GM23338 (cell line): ENCODE results near the gene RAB8B. TPM values are rescaled to one million over a fixed set of nuclear protein-coding genes. Genes with fewer than 3 reads are reported as not detected.

Experiments used
- ATAC-seq: fragments of 200-7000 bp; cut with Tn5 transposase; 3 replicates; pipeline ENCODE4 v1.9.1; 2020
- DNase-seq: peaks from one replicate; pipeline ENCODE4 v3.0.0-alpha.2; 2015; ENCODE audit warnings: low spot score
- H2AFZ ChIP-seq: fragments of 200-600 bp; sonication (generic); 2 replicates; pipeline ENCODE4 v1.8.0; 2016; ENCODE audit warnings: antibody characterized with exemption, mild to moderate bottlenecking, moderate library complexity
- H3F3A ChIP-seq: fragments of 200-600 bp; sonication (generic); replicated peaks from 2 replicates; pipeline ENCODE4 v1.8.0; 2017; ENCODE audit warnings: antibody characterized with exemption, mixed run types, low read depth
- H3K27ac ChIP-seq: fragments of 200-600 bp; sonication (generic); 2 replicates; pipeline ENCODE4 v1.6.1; 2016; ENCODE audit warnings: low read depth
- H3K27me3 ChIP-seq: fragments of 200-600 bp; sonication (generic); 2 replicates; pipeline ENCODE4 v1.8.0; 2016; ENCODE audit warnings: mild to moderate bottlenecking, mixed run types, moderate library complexity; ENCODE audit not compliant: insufficient read depth
- H3K36me3 ChIP-seq: fragments of 200-600 bp; sonication (generic); 2 replicates; pipeline ENCODE4 v1.8.0; 2016; ENCODE audit warnings: mild to moderate bottlenecking; ENCODE audit not compliant: insufficient read depth
- H3K4me1 ChIP-seq: fragments of 200-600 bp; sonication (generic); 2 replicates; pipeline ENCODE4 v1.8.0; 2016; ENCODE audit warnings: mild to moderate bottlenecking, moderate library complexity; ENCODE audit not compliant: insufficient read depth
- H3K4me2 ChIP-seq: fragments of 200-600 bp; sonication (generic); 2 replicates; pipeline ENCODE4 v1.7.1; 2017; ENCODE audit warnings: mixed run types
- H3K4me3 ChIP-seq: fragments of 200-600 bp; sonication (generic); 2 replicates; pipeline ENCODE4 v1.6.1; 2016; ENCODE audit warnings: mixed run types
- H3K79me2 ChIP-seq: fragments of 200-600 bp; sonication (generic); replicated peaks from 2 replicates; pipeline ENCODE4 v1.8.0; 2017; ENCODE audit warnings: mild to moderate bottlenecking; ENCODE audit not compliant: insufficient read depth
- H3K9me2 ChIP-seq: fragments of 200-600 bp; sonication (generic); 2 replicates; pipeline ENCODE4 v1.8.0; 2017; ENCODE audit not compliant: insufficient read depth
- H4K20me1 ChIP-seq: fragments of 200-600 bp; sonication (generic); replicated peaks from 2 replicates; pipeline ENCODE4 v1.8.0; 2017; ENCODE audit warnings: mild to moderate bottlenecking; ENCODE audit not compliant: insufficient read depth
- H3K27ac Mint-ChIP-seq: 2 replicates; pipeline ENCODE4 v1.8.0; 2020; ENCODE audit warnings: inconsistent platforms, mild to moderate bottlenecking, moderate library complexity, mixed read lengths
- H3K27me3 Mint-ChIP-seq: 3 replicates; pipeline ENCODE4 v1.8.0; 2022; ENCODE audit warnings: low read depth, mild to moderate bottlenecking, moderate library complexity, mixed read lengths, inconsistent platforms; ENCODE audit not compliant: insufficient read depth, poor library complexity
- H3K36me3 Mint-ChIP-seq: 3 replicates; pipeline ENCODE4 v1.8.0; 2021; ENCODE audit warnings: low read depth, mild to moderate bottlenecking, inconsistent platforms, moderate library complexity, mixed read lengths
- H3K4me1 Mint-ChIP-seq: 3 replicates; pipeline ENCODE4 v1.8.0; 2020; ENCODE audit warnings: mild to moderate bottlenecking, inconsistent platforms, mixed read lengths
- H3K4me3 Mint-ChIP-seq: 3 replicates; pipeline ENCODE4 v1.8.0; 2021; ENCODE audit warnings: moderate library complexity, mild to moderate bottlenecking, inconsistent platforms, mixed read lengths
- H3K9me3 Mint-ChIP-seq: 3 replicates; pipeline ENCODE4 v1.8.0; 2020; ENCODE audit warnings: moderate library complexity, mild to moderate bottlenecking, inconsistent platforms, mixed read lengths
- ETS1 ChIP-seq: IDR thresholded peaks from 2 replicates; pipeline ENCODE4 v1.6.1; 2016; ENCODE audit warnings: antibody characterized with exemption
- JUNB ChIP-seq: IDR thresholded peaks from one replicate; pipeline ENCODE4 v1.6.1; 2016; ENCODE audit warnings: antibody characterized with exemption; ENCODE audit not compliant: unreplicated experiment
- polyA plus RNA-seq: library from polyadenylated mRNA; unstranded; fragments of >200 nt; fragmentation: Nextera tagmentation; extraction: Ambion mirVana; gene quantifications from 2 replicates; pipeline ENCODE4 v1.2.1, GENCODE V29; 2016
- total RNA-seq: library from RNA; depleted of rRNA; stranded (reverse); fragments of >200 nt; shearing (Covaris generic); gene quantifications from 2 replicates; pipeline ENCODE4 v1.2.3, GENCODE V29; 2014; rRNA removed

RAB8B gene
- total and polyA plus RNA-seq, 2 experiments from 2014 or later, result 23.2 to 41.7 TPM

- no peak overlapping the region for H3K4me3 Mint-ChIP-seq
- H3K79me2 ChIP-seq, result no peaks in the 10 kb centered on the region
- no peak for DNase-seq
Observed at GRCh38 chr15:63314409-63314808, 125.0 kb downstream of the RAB8B start.

More at GRCh38 chr15:63314409-63314808, 125.0 kb downstream of the RAB8B start:
- H3F3A ChIP-seq, result no peaks in the 10 kb centered on the region
- no peak overlapping the region for H2AFZ ChIP-seq
- Mint-ChIP-seq H3K9me3 (peaks cover 3% of the 10 kb centered on the region; the same call in 2 of the 3 replicates), H3K27ac (no peak overlapping the region), H3K36me3 (no peaks in the 10 kb centered on the region; the same call in 2 of the 3 replicates), H3K27me3 (peaks cover 3% of the 10 kb centered on the region), H3K4me1 (peaks cover 51% of the 10 kb centered on the region)
- TF ChIP-seq JUNB (peak; percentile 79), ETS1 (no peak)
- no peak overlapping the region for H3K4me3 ChIP-seq
- peak overlapping the region; percentile 31; the same call in 1 of the 2 replicates for H3K4me2 ChIP-seq
- no peaks in the 10 kb centered on the region for H3K36me3 ChIP-seq
- ATAC-seq, result peak; percentile 33; the same call in 2 of the 3 replicates
- peaks cover 52% of the 10 kb centered on the region for H3K4me1 ChIP-seq
- H4K20me1 ChIP-seq, result no peaks in the 10 kb centered on the region
- H3K27me3 ChIP-seq, result no peaks in the 10 kb centered on the region
- 0 out of 2 replicates have a peak, but pooled peaks cover 3% of the 10 kb centered on the region for H3K9me2 ChIP-seq
- H3K27ac ChIP-seq, result no peak overlapping the region

Other genes starting within 250 kb of the RAB8B start
- 412 and 449 TPM in 2 replicates for gene TPM1, start 146.9 kb upstream of the RAB8B start, total RNA-seq
- 913 and 929 TPM in 2 replicates for gene TPM1, start 146.9 kb upstream of the RAB8B start, polyA plus RNA-seq
- 15.2 and 18.6 TPM in 2 replicates for gene LACTB, start 67.7 kb upstream of the RAB8B start, total RNA-seq
- gene LACTB, start 67.7 kb upstream of the RAB8B start, polyA plus RNA-seq, result 20.9 and 21.3 TPM in 2 replicates
- gene RPS27L, start 32.1 kb upstream of the RAB8B start, total RNA-seq, result 48.2 and 85.9 TPM in 2 replicates
- 1,011 and 1,086 TPM in 2 replicates for gene RPS27L, start 32.1 kb upstream of the RAB8B start, polyA plus RNA-seq
- 23.8 and 24.4 TPM in 2 replicates for gene APH1B, start 88.0 kb downstream of the RAB8B start, total RNA-seq
- 14.3 and 16.3 TPM in 2 replicates for gene APH1B, start 88.0 kb downstream of the RAB8B start, polyA plus RNA-seq
- 2.9 and 5.2 TPM in 2 replicates for gene CA12, start 192.2 kb downstream of the RAB8B start, total RNA-seq
- gene CA12, start 192.2 kb downstream of the RAB8B start, polyA plus RNA-seq, result 2.7 and 2.9 TPM in 2 replicates